Transverse colon (tissue), 4 donors: ENCODE measurements around the gene SCN3A. TPM values are rescaled to one million over a fixed set of nuclear protein-coding genes. Genes with fewer than 3 reads are reported as not detected.

Experiments
- DNase-seq: peaks from one replicate; pipeline ENCODE4 v3.0.0-alpha.2; 2019
- H3K27ac ChIP-seq, 4 donors: fragments of 200-600 bp; sonication (generic); 2 replicates each; pipeline ENCODE4 v1.5.1; 2016 to 2018; ENCODE audit warnings: inconsistent platforms in 4 of 4
- H3K27me3 ChIP-seq: fragments of 200-600 bp; sonication (generic); 2 replicates; pipeline ENCODE4 v1.5.1; 2017; ENCODE audit warnings: inconsistent platforms
- H3K36me3 ChIP-seq, 4 donors: fragments of 200-600 bp; sonication (generic); 2 replicates each; pipeline ENCODE4 v1.5.1; 2017 to 2019; ENCODE audit warnings: inconsistent platforms in 4 of 4
- H3K4me1 ChIP-seq, 4 donors: fragments of 200-600 bp; sonication (generic); 2 replicates each; pipeline ENCODE4 v1.5.1; 2017 to 2020; ENCODE audit warnings: inconsistent platforms in 4 of 4
- H3K4me3 ChIP-seq, 4 donors: fragments of 200-600 bp; sonication (generic); 1 replicate in 1 of 4; 2 replicates in 3 of 4; pipeline versions ENCODE4 v1.5.1 to v1.6.1; 2017 to 2019; ENCODE audit warnings: inconsistent platforms in 4 of 4
- H3K9me3 ChIP-seq, 2 donors: fragments of 200-600 bp; sonication (generic); 2 replicates each; pipeline ENCODE4 v1.5.1; 2017 to 2019; ENCODE audit warnings: inconsistent platforms in 2 of 2
- EP300 ChIP-seq: sonication (generic); formaldehyde crosslinking; IDR thresholded peaks from one replicate; pipeline ENCODE4 v1.6.1; 2017; ENCODE audit warnings: antibody characterized with exemption, low read depth
- POLR2A ChIP-seq: fragments of 450-650 bp; IDR thresholded peaks from one replicate; pipeline ENCODE4 v1.6.1; 2016; ENCODE audit warnings: antibody characterized with exemption, mild to moderate bottlenecking, moderate library complexity
- POLR2AphosphoS5 ChIP-seq, 3 donors: sonication (generic); formaldehyde crosslinking; IDR thresholded peaks; one replicate each; pipeline ENCODE4 v1.6.1; 2016; ENCODE audit warnings: antibody characterized with exemption in 3 of 3
- WGBS, 2 donors: methylation state at CpG; one replicate each; pipeline ENCODE4 v1.1.5; 2018; ENCODE audit warnings: low coverage in 1 of 2; 5-methylcytosine and 5-hydroxymethylcytosine counted together
- in situ Hi-C, 4 donors: fragments of 200-750 bp; cut with MboI; loops; one replicate each; pipeline versions ENCODE4 v1.15.0 to v1.15.1; 2017; ENCODE audit warnings: low sequenced_read_pairs in 3 of 4, low pct_ligation_motif_present in 1 of 4, low pct_unique_long_range_greater_than_20kb in 1 of 4
- intact Hi-C: fragments of 100-400 bp; cut with DNase I; formaldehyde crosslinking; loops from one replicate; pipeline ENCODE4 v1.15.1; 2023; ENCODE audit warnings: low total_unique reads
- total RNA-seq, 4 donors: library from RNA; depleted of rRNA; stranded (reverse); fragments of >200 nt; gene quantifications; one replicate each; pipeline ENCODE4 v1.1.0, GENCODE V29; 2016
- TF ChIP-seq, protein P1 (sequence below), 5 experiments: fragments of 200-600 bp in 3 of 5; fragments of 450-650 bp in 2 of 5; sonication (generic) in 3 of 5; IDR thresholded peaks; 1 replicate in 2 of 5; 2 replicates in 3 of 5; pipeline ENCODE4 v1.5.1; 2016 to 2017; ENCODE audit warnings: antibody characterized with exemption in 5 of 5, inconsistent platforms in 3 of 5, mild to moderate bottlenecking in 2 of 5, moderate library complexity in 1 of 5

SCN3A gene
- total RNA-seq, 4 donors from 2014 or later, result 0.60 to 2.5 (median 1.4) TPM

DNA sequence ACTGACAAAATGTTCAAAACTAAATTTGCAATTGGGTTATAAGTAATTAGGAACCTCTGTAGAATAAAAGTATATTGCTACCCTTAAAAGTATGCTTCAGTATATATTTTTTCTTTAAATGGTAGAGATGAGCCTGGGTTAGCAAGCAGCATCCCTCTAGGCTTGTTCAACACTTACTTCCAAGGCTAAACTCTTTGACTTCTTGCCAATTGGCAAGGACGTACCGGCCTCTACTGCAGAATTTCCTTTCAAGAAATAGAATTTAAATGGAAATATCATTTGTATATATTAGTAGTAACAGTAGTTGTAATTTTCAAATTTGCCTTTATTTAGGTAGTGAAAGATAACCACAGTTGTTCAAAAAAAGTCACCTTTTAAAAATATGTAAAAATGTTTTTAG is 143.4 kb downstream of the SCN3A start:
- WGBS, 2 donors, result 65 to 95% methylated on average over 2 of the region's 2 CpGs
- no peaks in the 10 kb centered on the region for H3K9me3 ChIP-seq
- DNase-seq, result no peak
- no peak overlapping the region for H3K4me3 ChIP-seq
- intact Hi-C loops (no loop called here), in situ Hi-C loops (no loop called here)
- TF ChIP-seq POLR2AphosphoS5 (IDR thresholded peaks at IDR 0.05), result no peak
- TF ChIP-seq, protein P1, sequence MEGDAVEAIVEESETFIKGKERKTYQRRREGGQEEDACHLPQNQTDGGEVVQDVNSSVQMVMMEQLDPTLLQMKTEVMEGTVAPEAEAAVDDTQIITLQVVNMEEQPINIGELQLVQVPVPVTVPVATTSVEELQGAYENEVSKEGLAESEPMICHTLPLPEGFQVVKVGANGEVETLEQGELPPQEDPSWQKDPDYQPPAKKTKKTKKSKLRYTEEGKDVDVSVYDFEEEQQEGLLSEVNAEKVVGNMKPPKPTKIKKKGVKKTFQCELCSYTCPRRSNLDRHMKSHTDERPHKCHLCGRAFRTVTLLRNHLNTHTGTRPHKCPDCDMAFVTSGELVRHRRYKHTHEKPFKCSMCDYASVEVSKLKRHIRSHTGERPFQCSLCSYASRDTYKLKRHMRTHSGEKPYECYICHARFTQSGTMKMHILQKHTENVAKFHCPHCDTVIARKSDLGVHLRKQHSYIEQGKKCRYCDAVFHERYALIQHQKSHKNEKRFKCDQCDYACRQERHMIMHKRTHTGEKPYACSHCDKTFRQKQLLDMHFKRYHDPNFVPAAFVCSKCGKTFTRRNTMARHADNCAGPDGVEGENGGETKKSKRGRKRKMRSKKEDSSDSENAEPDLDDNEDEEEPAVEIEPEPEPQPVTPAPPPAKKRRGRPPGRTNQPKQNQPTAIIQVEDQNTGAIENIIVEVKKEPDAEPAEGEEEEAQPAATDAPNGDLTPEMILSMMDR (IDR thresholded peaks at IDR 0.05), result no peak
- TF ChIP-seq POLR2A, result no peak
- no peaks in the 10 kb centered on the region for H3K27me3 ChIP-seq
- no peaks in the 10 kb centered on the region for H3K36me3 ChIP-seq
- H3K27ac ChIP-seq, result no peak overlapping the region
- H3K4me1 ChIP-seq, result no peaks in the 10 kb centered on the region

DNA sequence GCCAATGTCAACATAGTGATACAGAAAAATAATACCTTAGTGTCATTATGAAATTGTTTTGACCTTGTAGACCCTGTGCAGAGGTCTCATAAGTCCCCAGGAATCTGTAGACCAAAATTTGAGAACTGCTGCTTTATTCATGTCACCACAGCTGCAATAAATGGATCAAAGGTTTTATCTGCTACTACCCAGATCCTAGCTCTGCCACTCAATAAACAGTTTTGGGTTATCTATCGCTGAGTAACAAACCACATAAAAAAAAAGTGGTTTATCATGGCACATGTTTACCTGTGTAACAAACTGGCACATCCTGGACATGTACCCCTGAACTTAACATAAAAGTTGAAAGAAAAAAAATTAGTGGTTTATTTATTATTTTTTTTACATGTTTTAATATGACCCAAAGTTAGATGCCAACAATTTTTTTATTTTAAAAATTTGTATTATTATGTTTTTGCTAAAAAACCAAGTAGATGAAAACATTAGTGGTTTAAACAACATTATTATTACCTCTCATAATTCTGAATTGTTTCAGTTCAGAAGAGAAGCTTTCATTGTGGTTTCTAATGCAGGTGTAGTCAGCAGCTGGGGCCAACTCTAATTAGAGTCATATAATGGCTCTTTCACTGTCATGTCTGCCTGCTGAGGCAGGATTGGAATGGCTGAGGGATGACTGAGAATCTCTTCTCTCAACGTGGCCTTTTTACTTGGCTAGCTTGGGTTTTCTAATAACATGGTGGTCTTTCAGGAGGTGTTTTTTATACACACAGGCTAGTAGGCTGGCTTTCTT is 145.2 kb downstream of the SCN3A start:
- Histone ChIP-seq H3K4me1 (no peaks in the 10 kb centered on the region), H3K27me3 (no peaks in the 10 kb centered on the region), H3K4me3 (no peak overlapping the region), H3K36me3 (no peaks in the 10 kb centered on the region), H3K27ac (no peak overlapping the region), H3K9me3 (no peaks in the 10 kb centered on the region)
- intact Hi-C loops (no loop called here), in situ Hi-C loops (no loop called here)
- TF ChIP-seq EP300 (no peak), POLR2A (no peak), POLR2AphosphoS5 (IDR thresholded peaks at IDR 0.05) (no peak)
- TF ChIP-seq, protein P1 (IDR thresholded peaks at IDR 0.05), result no peak
- 44 to 69% methylated on average over 2 of the region's 2 CpGs for WGBS, 2 donors
- DNase-seq, result no peak

DNA sequence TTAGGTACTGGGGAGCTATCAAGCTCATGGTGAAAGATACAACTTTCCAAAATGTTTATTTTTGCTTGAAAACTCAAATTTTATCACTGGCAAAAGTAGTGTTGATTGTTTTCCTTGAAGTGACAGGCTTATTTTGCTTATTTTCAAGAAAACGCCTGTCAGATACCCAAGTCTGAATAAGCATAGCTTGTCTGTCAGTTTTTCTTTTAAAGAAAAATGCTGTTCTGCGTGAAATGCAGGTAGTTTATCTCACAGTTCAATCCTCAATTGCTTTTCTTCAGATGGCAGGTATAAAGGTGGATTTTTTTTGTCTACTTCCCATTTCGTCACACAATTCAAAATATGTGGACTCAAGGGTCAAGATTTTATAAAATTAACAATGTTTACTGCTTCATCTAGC is 145.9 kb downstream of the SCN3A start:
- in situ Hi-C loops (no loop called here), intact Hi-C loops (no loop called here)
- WGBS, 2 donors, result 63 to 84% methylated on average over 3 of the region's 3 CpGs
- no peak overlapping the region for H3K4me3 ChIP-seq
- no peaks in the 10 kb centered on the region for H3K9me3 ChIP-seq
- no peak overlapping the region for H3K27ac ChIP-seq
- no peak for DNase-seq
- no peaks in the 10 kb centered on the region for H3K4me1 ChIP-seq
- H3K27me3 ChIP-seq, result no peaks in the 10 kb centered on the region
- H3K36me3 ChIP-seq, result no peaks in the 10 kb centered on the region
- TF ChIP-seq, protein P1 (IDR thresholded peaks at IDR 0.05), result no peak
- TF ChIP-seq POLR2AphosphoS5 (IDR thresholded peaks at IDR 0.05) (no peak), POLR2A (no peak)

DNA sequence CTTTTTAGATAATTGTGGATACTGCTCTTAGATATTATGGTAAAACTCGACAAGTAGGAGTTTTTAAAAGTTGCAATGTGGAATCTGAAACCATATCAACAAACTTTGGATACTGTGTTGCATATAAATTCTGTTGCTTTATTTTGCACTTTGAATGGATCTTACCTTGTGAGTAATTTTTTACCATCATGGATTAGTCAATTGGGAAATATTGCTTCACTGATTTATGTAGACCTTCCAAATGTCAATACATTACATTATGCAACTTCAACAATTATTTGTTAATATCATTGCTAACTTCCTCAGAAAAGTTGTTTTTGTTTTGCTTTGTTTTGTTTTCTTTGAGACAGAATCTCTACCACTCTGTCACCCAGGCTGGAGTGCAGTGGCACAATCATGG is 146.5 kb downstream of the SCN3A start:
- in situ Hi-C loops (no loop called here), intact Hi-C loops (no loop called here)
- no peaks in the 10 kb centered on the region for H3K4me1 ChIP-seq
- H3K27ac ChIP-seq, result no peak overlapping the region
- DNase-seq, result no peak
- WGBS, 2 donors, result 60 to 73% methylated on average over 1 of the region's 1 CpG
- H3K9me3 ChIP-seq, result no peaks in the 10 kb centered on the region
- no peaks in the 10 kb centered on the region for H3K27me3 ChIP-seq
- TF ChIP-seq, protein P1 (IDR thresholded peaks at IDR 0.05), result no peak
- no peak for TF ChIP-seq POLR2A
- TF ChIP-seq EP300, result no peak
- TF ChIP-seq POLR2AphosphoS5 (IDR thresholded peaks at IDR 0.05), result no peak
- H3K4me3 ChIP-seq, result no peak overlapping the region
- no peaks in the 10 kb centered on the region for H3K36me3 ChIP-seq
